ENCODE results near the gene SPATA2.

Gene SPATA2

GRCh38 chr20:49929142-49929494 is 13.8 kb upstream of the SPATA2 start:
- DNase-seq: no peak

- peak; percentile 30 for DNase-seq
Observed at GRCh38 chr20:49928411-49929141, 13.2 kb upstream of the SPATA2 start.

GRCh38 chr20:49925901-49926454 is 10.6 kb upstream of the SPATA2 start:
- DNase-seq: no peak

- DNase-seq: no peak
Observed at GRCh38 chr20:49924247-49924646, 8.9 kb upstream of the SPATA2 start.

- DNase-seq: no peak
Observed at GRCh38 chr20:49919461-49919860, 4.1 kb upstream of the SPATA2 start.

GRCh38 chr20:49919009-49919408 is 3.7 kb upstream of the SPATA2 start:
- DNase-seq: no peak

- no peak for DNase-seq
Observed at GRCh38 chr20:49918446-49918845, 3.1 kb upstream of the SPATA2 start.

- peak; percentile 41 for DNase-seq
Observed at GRCh38 chr20:49916146-49917002, 1.0 kb upstream of the SPATA2 start.

GRCh38 chr20:49915118-49915379 is 280 bp downstream of the SPATA2 start:
- DNase-seq: no peak

- DNase-seq: no peak
Observed at GRCh38 chr20:49914310-49915117, 815 bp downstream of the SPATA2 start.

- DNase-seq: no peak
Observed at GRCh38 chr20:49913399-49914047, 1.8 kb downstream of the SPATA2 start.

GRCh38 chr20:49910340-49910706 is 5.0 kb downstream of the SPATA2 start:
- no peak for DNase-seq

GRCh38 chr20:49909499-49910339 is 5.6 kb downstream of the SPATA2 start:
- no peak for DNase-seq

GRCh38 chr20:49908258-49908565 is 7.1 kb downstream of the SPATA2 start:
- no peak for DNase-seq

- no peak for DNase-seq
Observed at GRCh38 chr20:49907405-49908257, 7.7 kb downstream of the SPATA2 start.

- DNase-seq: no peak
Observed at GRCh38 chr20:49906615-49907154, 8.6 kb downstream of the SPATA2 start.

- no peak for DNase-seq
Observed at GRCh38 chr20:49906101-49906604, 9.2 kb downstream of the SPATA2 start.

GRCh38 chr20:49905415-49906091 is 9.8 kb downstream of the SPATA2 start:
- no peak for DNase-seq

GRCh38 chr20:49904440-49905214 is 10.7 kb downstream of the SPATA2 start:
- DNase-seq: no peak
